Mesenchymal stem cell (in vitro differentiated cells and primary cell): Measurements from ENCODE around the gene SOX15.

ENCODE experiments used
- DNase-seq: peaks from one replicate; pipeline ENCODE4 v3.0.0-alpha.2; 2013
- H2AFZ ChIP-seq: one replicate; pipeline ENCODE4 v1.6.1; 2013; ENCODE audit warnings: low read depth, mild to moderate bottlenecking, control low read depth, inconsistent platforms, low read length, moderate library complexity
- H2AK5ac ChIP-seq: 2 replicates; pipeline ENCODE4 v1.6.1; 2013; ENCODE audit warnings: low read length, moderate library complexity, mild to moderate bottlenecking, inconsistent platforms; ENCODE audit not compliant: severe bottlenecking
- H2BK120ac ChIP-seq: one replicate; pipeline ENCODE4 v1.6.1; 2013; ENCODE audit warnings: low read depth, mild to moderate bottlenecking, inconsistent platforms, low read length, moderate library complexity
- H2BK12ac ChIP-seq, 2 experiments: one replicate each; pipeline ENCODE4 v1.6.1; 2013; ENCODE audit warnings: inconsistent platforms in 2 of 2, low read length in 2 of 2, mild to moderate bottlenecking in 2 of 2, moderate library complexity in 2 of 2, control low read depth in 1 of 2
- H2BK15ac ChIP-seq: one replicate; pipeline ENCODE4 v1.6.1; 2013; ENCODE audit warnings: mild to moderate bottlenecking, low read depth, inconsistent platforms; ENCODE audit not compliant: poor library complexity, severe bottlenecking
- H2BK5ac ChIP-seq: 2 replicates; pipeline ENCODE4 v1.6.1; 2013; ENCODE audit warnings: low read depth, mild to moderate bottlenecking, low read length, control low read depth, inconsistent platforms; ENCODE audit not compliant: poor library complexity, severe bottlenecking
- H3K14ac ChIP-seq, 2 experiments: one replicate each; pipeline ENCODE4 v1.6.1; 2013; ENCODE audit warnings: inconsistent platforms in 2 of 2, low read length in 2 of 2, control low read depth in 1 of 2, mild to moderate bottlenecking in 1 of 2, moderate library complexity in 1 of 2
- H3K18ac ChIP-seq, 2 experiments: one replicate each; pipeline ENCODE4 v1.6.1; 2013; ENCODE audit warnings: inconsistent platforms in 2 of 2, low read length in 2 of 2, control low read depth in 1 of 2, low read depth in 1 of 2, mild to moderate bottlenecking in 1 of 2
- H3K23ac ChIP-seq, 2 experiments: one replicate each; pipeline ENCODE4 v1.6.1; 2013; ENCODE audit warnings: inconsistent platforms in 2 of 2, low read length in 2 of 2, mild to moderate bottlenecking in 2 of 2, moderate library complexity in 2 of 2, control low read depth in 1 of 2
- H3K27ac ChIP-seq: 2 replicates; pipeline ENCODE4 v1.5.1; 2013; ENCODE audit warnings: mild to moderate bottlenecking, moderate library complexity, low read length, control low read depth, inconsistent platforms; ENCODE audit not compliant: poor library complexity, severe bottlenecking
- H3K27me3 ChIP-seq, 2 experiments: 2 replicates each; pipeline versions ENCODE4 v1.6.1 to v1.7.0; 2013; ENCODE audit warnings: low read length in 2 of 2, mild to moderate bottlenecking in 2 of 2, moderate library complexity in 2 of 2, control low read depth in 1 of 2, inconsistent platforms in 1 of 2; ENCODE audit not compliant: control insufficient read depth in 1 of 2, insufficient read depth in 1 of 2
- H3K36me3 ChIP-seq, 2 experiments: 2 replicates each; pipeline versions ENCODE4 v1.6.1 to v1.7.0; 2013; ENCODE audit warnings: low read length in 2 of 2, control low read depth in 1 of 2, inconsistent platforms in 1 of 2, low read depth in 1 of 2, mild to moderate bottlenecking in 1 of 2; ENCODE audit not compliant: insufficient read depth in 2 of 2, control insufficient read depth in 1 of 2
- H3K4ac ChIP-seq, 2 experiments: one replicate each; pipeline ENCODE4 v1.6.1; 2013; ENCODE audit warnings: inconsistent platforms in 2 of 2, low read length in 2 of 2, mild to moderate bottlenecking in 2 of 2, moderate library complexity in 2 of 2, control low read depth in 1 of 2, low read depth in 1 of 2
- H3K4me1 ChIP-seq: 2 replicates; pipeline ENCODE4 v1.6.1; 2013; ENCODE audit warnings: low read depth, low read length, control low read depth; ENCODE audit not compliant: control insufficient read depth, insufficient read depth
- H3K4me2 ChIP-seq: 2 replicates; pipeline ENCODE4 v1.6.1; 2013; ENCODE audit warnings: low read length, mild to moderate bottlenecking, inconsistent platforms; ENCODE audit not compliant: poor library complexity, severe bottlenecking
- H3K4me3 ChIP-seq, 2 experiments: 2 replicates each; pipeline versions ENCODE4 v1.5.1 to v1.7.0; 2013; ENCODE audit warnings: low read length in 2 of 2, mild to moderate bottlenecking in 2 of 2, control low read depth in 1 of 2, low read depth in 1 of 2; ENCODE audit not compliant: insufficient read depth in 1 of 2
- H3K79me1 ChIP-seq: replicated peaks from 2 replicates; pipeline ENCODE4 v1.6.1; 2013; ENCODE audit warnings: mild to moderate bottlenecking, control low read depth, low read length, inconsistent platforms; ENCODE audit not compliant: poor library complexity, severe bottlenecking
- H3K9ac ChIP-seq: 2 replicates; pipeline ENCODE4 v1.7.0; 2013; ENCODE audit warnings: mild to moderate bottlenecking, low read length, moderate library complexity
- H3K9me3 ChIP-seq: 2 replicates; pipeline ENCODE4 v1.7.0; 2013; ENCODE audit warnings: mild to moderate bottlenecking, low read length; ENCODE audit not compliant: control insufficient read depth
- H4K8ac ChIP-seq: one replicate; pipeline ENCODE4 v1.6.1; 2013; ENCODE audit warnings: inconsistent platforms, mild to moderate bottlenecking, low read length, moderate library complexity
- H4K91ac ChIP-seq: one replicate; pipeline ENCODE4 v1.6.1; 2013; ENCODE audit warnings: mild to moderate bottlenecking, low read length, inconsistent platforms
- WGBS: methylation state at CpG from one replicate; pipeline ENCODE4 v1.1.7; 2013; ENCODE audit warnings: mixed read lengths; 5-methylcytosine and 5-hydroxymethylcytosine counted together

The SOX15 gene

GRCh38 chr17:7557775-7558543, 31.9 kb downstream of the SOX15 start:
- H2BK120ac ChIP-seq, result no peak overlapping the region

GRCh38 chr17:7557147-7557764, 32.6 kb downstream of the SOX15 start:
- peak overlapping the region; percentile 85 for H3K9ac ChIP-seq

More at GRCh38 chr17:7557775-7558543, 31.9 kb downstream of the SOX15 start:
- 36% methylated on average over 21 of the region's 21 CpGs for WGBS
- Histone ChIP-seq H3K4ac (no peak overlapping the region), H3K27me3 (no peaks in the 10 kb centered on the region), H2AFZ (peak overlapping the region; percentile 1), H2BK15ac (no peak overlapping the region), H4K8ac (peak overlapping the region; percentile 86), H3K79me1 (no peaks in the 10 kb centered on the region), H3K27ac (no peak overlapping the region), H2AK5ac (peak overlapping the region; percentile 9), H3K14ac (no peak overlapping the region), H3K18ac (no peak overlapping the region), H3K9ac (peak overlapping the region; percentile 85), H2BK5ac (no peak overlapping the region), H4K91ac (peak overlapping the region; percentile 19), H3K4me2 (peak overlapping the region; percentile 39), H3K36me3 (peaks cover 6% of the 10 kb centered on the region in 2 experiments), H2BK12ac (peak overlapping the region in 1 of 2 experiments; percentile 32), H3K9me3 (no peaks in the 10 kb centered on the region), H3K4me1 (peaks cover 15% of the 10 kb centered on the region), H3K23ac (no peak overlapping the region), H3K4me3 (peak overlapping the region in 1 of 2 experiments; percentile 55)
- no peak for DNase-seq

GRCh38 chr17:7556627-7557026, 33.3 kb downstream of the SOX15 start:
- Histone ChIP-seq H3K27me3 (no peaks in the 10 kb centered on the region), H3K27ac (no peak overlapping the region), H3K23ac (no peak overlapping the region), H3K9ac (no peak overlapping the region), H3K14ac (no peak overlapping the region), H2BK120ac (no peak overlapping the region), H2AK5ac (no peak overlapping the region), H3K36me3 (peaks cover 5 to 6% of the 10 kb centered on the region in 2 experiments), H4K91ac (no peak overlapping the region), H2BK5ac (no peak overlapping the region), H3K79me1 (no peaks in the 10 kb centered on the region), H3K4me3 (no peak overlapping the region), H4K8ac (no peak overlapping the region), H3K9me3 (no peaks in the 10 kb centered on the region), H3K4ac (no peak overlapping the region), H2BK12ac (no peak overlapping the region), H2AFZ (no peak overlapping the region), H3K4me2 (no peak overlapping the region), H3K4me1 (peaks cover 14% of the 10 kb centered on the region), H3K18ac (no peak overlapping the region), H2BK15ac (no peak overlapping the region)
- WGBS, result 91% methylated on average over 12 of the region's 12 CpGs
- no peak for DNase-seq

More at GRCh38 chr17:7557147-7557764, 32.6 kb downstream of the SOX15 start:
- no peaks in the 10 kb centered on the region for H3K9me3 ChIP-seq
- DNase-seq, result no peak
- no peak overlapping the region for H3K23ac ChIP-seq
- no peak overlapping the region for H2AFZ ChIP-seq
- no peak overlapping the region for H3K4me2 ChIP-seq
- no peaks in the 10 kb centered on the region for H3K27me3 ChIP-seq
- peaks cover 14% of the 10 kb centered on the region for H3K4me1 ChIP-seq
- H2BK5ac ChIP-seq, result no peak overlapping the region
- no peak overlapping the region for H2BK120ac ChIP-seq
- H3K36me3 ChIP-seq, result peaks cover 5 to 6% of the 10 kb centered on the region in 2 experiments
- no peak overlapping the region for H3K4ac ChIP-seq
- H3K4me3 ChIP-seq, result no peak overlapping the region
- no peak overlapping the region for H3K18ac ChIP-seq
- no peak overlapping the region for H2BK15ac ChIP-seq
- H2AK5ac ChIP-seq, result peak overlapping the region; percentile 64
- H3K14ac ChIP-seq, result no peak overlapping the region
- H4K91ac ChIP-seq, result no peak overlapping the region
- H3K79me1 ChIP-seq, result no peaks in the 10 kb centered on the region
- no peak overlapping the region for H2BK12ac ChIP-seq
- WGBS, result 78% methylated on average over 18 of the region's 19 CpGs
- H4K8ac ChIP-seq, result peak overlapping the region; percentile 57
- no peak overlapping the region for H3K27ac ChIP-seq

GRCh38 chr17:7555320-7555948, 34.5 kb downstream of the SOX15 start:
- no peak overlapping the region for H3K4ac ChIP-seq
- no peak overlapping the region for H2BK120ac ChIP-seq
- no peaks in the 10 kb centered on the region for H3K79me1 ChIP-seq
- no peak overlapping the region for H4K91ac ChIP-seq
- no peak overlapping the region for H3K9ac ChIP-seq
- no peak overlapping the region for H4K8ac ChIP-seq
- H3K18ac ChIP-seq, result no peak overlapping the region
- no peak overlapping the region for H2AFZ ChIP-seq
- H2BK5ac ChIP-seq, result no peak overlapping the region
- H3K36me3 ChIP-seq, result peaks cover 5 to 6% of the 10 kb centered on the region in 2 experiments
- H2BK12ac ChIP-seq, result no peak overlapping the region
- H2AK5ac ChIP-seq, result no peak overlapping the region
- no peak overlapping the region for H2BK15ac ChIP-seq
- no peak for DNase-seq
- WGBS, result 52% methylated on average over 10 of the region's 10 CpGs
- no peak overlapping the region for H3K14ac ChIP-seq
- H3K27me3 ChIP-seq, result no peaks in the 10 kb centered on the region
- H3K4me2 ChIP-seq, result no peak overlapping the region
- H3K4me1 ChIP-seq, result peaks cover 14% of the 10 kb centered on the region
- H3K4me3 ChIP-seq, result no peak overlapping the region
- no peaks in the 10 kb centered on the region for H3K9me3 ChIP-seq
- no peak overlapping the region for H3K23ac ChIP-seq
- H3K27ac ChIP-seq, result no peak overlapping the region
